Uterus (tissue), 4 donors: ENCODE results near the gene SLITRK3. TPM values are rescaled to one million over a fixed set of nuclear protein-coding genes. Genes with fewer than 3 reads are reported as not detected.

ENCODE experiments used
- DNase-seq, 2 donors: peaks; one replicate each; pipeline ENCODE4 v3.0.0-alpha.2; 2019 to 2020
- H3K27ac ChIP-seq, 2 donors: fragments of 200-600 bp; sonication (generic); 1 replicate in 1 of 2; 2 replicates in 1 of 2; pipeline ENCODE4 v1.5.1; 2016 to 2018
- H3K27me3 ChIP-seq, 2 donors: fragments of 200-600 bp; sonication (generic); one replicate each; pipeline ENCODE4 v1.5.1; 2018 to 2019; ENCODE audit warnings: control low read depth in 1 of 2
- H3K36me3 ChIP-seq, 2 donors: fragments of 200-600 bp; sonication (generic); one replicate each; pipeline ENCODE4 v1.5.1; 2019; ENCODE audit warnings: control low read depth in 1 of 2
- H3K4me1 ChIP-seq, 2 donors: fragments of 200-600 bp; sonication (generic); one replicate each; pipeline ENCODE4 v1.5.1; 2018 to 2019; ENCODE audit warnings: control low read depth in 1 of 2
- H3K4me3 ChIP-seq, 2 donors: fragments of 200-600 bp; sonication (generic); 1 replicate in 1 of 2; 2 replicates in 1 of 2; pipeline ENCODE4 v1.5.1; 2018 to 2019; ENCODE audit warnings: mild to moderate bottlenecking in 1 of 2
- H3K9me3 ChIP-seq, 2 donors: fragments of 200-600 bp; sonication (generic); one replicate each; pipeline ENCODE4 v1.5.1; 2019; ENCODE audit warnings: control low read depth in 1 of 2
- POLR2A ChIP-seq, 2 donors: fragments of 450-650 bp; IDR thresholded peaks; one replicate each; pipeline ENCODE4 v1.6.1; 2016; ENCODE audit warnings: antibody characterized with exemption in 2 of 2, mild to moderate bottlenecking in 1 of 2, moderate library complexity in 1 of 2
- intact Hi-C: fragments of 100-400 bp; cut with DNase I; formaldehyde crosslinking; loops from one replicate; pipeline ENCODE4 v1.15.1; 2023; ENCODE audit warnings: low total_unique reads
- total RNA-seq, 4 donors: library from RNA; depleted of rRNA in 3 of 4; stranded (reverse); fragments of >200 nt in 3 of 4; gene quantifications; one replicate each; pipeline versions ENCODE4 v1.1.0 to v1.2.4, GENCODE V29; 2014 to 2023
- TF ChIP-seq, protein P1 (sequence below), 4 experiments: fragments of 200-600 bp in 2 of 4; fragments of 450-650 bp in 2 of 4; sonication (generic) in 2 of 4; IDR thresholded peaks; one replicate each; pipeline ENCODE4 v1.5.1; 2016 to 2019; ENCODE audit warnings: antibody characterized with exemption in 4 of 4, mild to moderate bottlenecking in 2 of 4, moderate library complexity in 1 of 4
- donor health status: DM: yes; HTN: yes; CAD: no.

Gene SLITRK3
- total RNA-seq, 4 donors from 2014 or later, result under 0.01 to 31.7 (median 17.3) TPM

DNA sequence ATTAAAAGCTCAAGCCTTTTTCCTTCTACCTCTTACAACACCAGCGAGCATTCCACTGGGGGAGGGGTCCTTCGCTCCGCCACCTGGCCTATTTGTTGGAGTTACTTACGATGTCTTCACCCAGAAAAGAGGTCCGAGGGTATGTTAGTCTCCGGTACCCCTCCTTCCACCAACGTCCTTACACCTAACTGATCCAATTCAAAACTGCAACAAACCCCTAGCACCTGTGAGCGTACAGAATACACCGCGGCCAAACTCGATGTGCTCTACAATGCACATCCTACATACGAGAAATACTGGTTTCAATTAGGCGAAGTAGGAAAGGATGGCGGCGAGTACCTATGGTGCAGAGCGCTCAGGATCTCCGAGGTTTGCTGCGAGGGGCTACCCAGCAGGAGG lies 944 bp downstream of the SLITRK3 start:
- Histone ChIP-seq H3K27ac (peak overlapping the region; percentile 47 to 52), H3K4me1 (peaks cover 0 to 7% of the 10 kb centered on the region in 2 donors), H3K4me3 (peak overlapping the region; percentile 31 to 40), H3K9me3 (no peaks in the 10 kb centered on the region), H3K27me3 (peaks cover 0 to 56% of the 10 kb centered on the region in 2 donors), H3K36me3 (no peaks in the 10 kb centered on the region)
- intact Hi-C loops, result no loop called here
- peak in 1 of 2 donors; percentile 22 for DNase-seq
- TF ChIP-seq POLR2A (IDR thresholded peaks at IDR 0.05), result no peak
- TF ChIP-seq, protein P1, sequence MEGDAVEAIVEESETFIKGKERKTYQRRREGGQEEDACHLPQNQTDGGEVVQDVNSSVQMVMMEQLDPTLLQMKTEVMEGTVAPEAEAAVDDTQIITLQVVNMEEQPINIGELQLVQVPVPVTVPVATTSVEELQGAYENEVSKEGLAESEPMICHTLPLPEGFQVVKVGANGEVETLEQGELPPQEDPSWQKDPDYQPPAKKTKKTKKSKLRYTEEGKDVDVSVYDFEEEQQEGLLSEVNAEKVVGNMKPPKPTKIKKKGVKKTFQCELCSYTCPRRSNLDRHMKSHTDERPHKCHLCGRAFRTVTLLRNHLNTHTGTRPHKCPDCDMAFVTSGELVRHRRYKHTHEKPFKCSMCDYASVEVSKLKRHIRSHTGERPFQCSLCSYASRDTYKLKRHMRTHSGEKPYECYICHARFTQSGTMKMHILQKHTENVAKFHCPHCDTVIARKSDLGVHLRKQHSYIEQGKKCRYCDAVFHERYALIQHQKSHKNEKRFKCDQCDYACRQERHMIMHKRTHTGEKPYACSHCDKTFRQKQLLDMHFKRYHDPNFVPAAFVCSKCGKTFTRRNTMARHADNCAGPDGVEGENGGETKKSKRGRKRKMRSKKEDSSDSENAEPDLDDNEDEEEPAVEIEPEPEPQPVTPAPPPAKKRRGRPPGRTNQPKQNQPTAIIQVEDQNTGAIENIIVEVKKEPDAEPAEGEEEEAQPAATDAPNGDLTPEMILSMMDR (IDR thresholded peaks at IDR 0.05), result no peak

DNA sequence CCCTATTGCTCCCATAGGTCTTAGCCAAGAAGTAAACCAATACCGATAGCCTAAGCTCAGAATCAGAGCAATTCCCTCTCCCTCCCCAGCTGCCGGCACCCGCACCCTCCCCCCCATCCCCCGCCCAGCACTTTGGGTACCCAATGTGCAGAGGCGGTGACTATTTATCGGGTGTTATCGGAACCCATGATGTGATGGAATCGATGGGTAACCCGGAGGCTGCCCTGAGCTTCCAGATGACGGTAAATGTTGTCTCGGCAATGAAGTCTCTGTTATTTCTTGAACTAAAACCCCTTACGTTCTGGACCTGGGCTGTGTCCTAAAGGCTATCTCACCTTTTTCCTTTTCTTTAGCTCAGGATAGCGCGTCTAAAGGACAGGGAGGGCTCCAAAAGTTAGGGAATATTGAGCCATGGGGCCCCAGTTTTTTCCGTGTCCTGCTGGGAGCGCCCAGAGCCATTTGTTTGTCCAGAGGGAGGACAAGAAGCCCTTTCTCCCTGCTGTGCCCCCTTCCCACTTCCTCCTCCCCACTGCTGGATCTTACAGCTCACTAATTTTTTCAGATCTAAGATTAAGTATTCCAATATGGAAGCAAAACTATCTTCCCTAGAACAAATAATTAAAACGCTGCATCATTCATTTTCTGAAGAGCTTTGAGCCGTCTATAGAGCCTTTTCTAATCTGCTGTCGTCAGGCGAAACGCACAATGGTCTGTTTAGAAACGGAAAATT lies 1.5 kb downstream of the SLITRK3 start:
- TF ChIP-seq POLR2A (IDR thresholded peaks at IDR 0.05), result no peak
- TF ChIP-seq, protein P1 (IDR thresholded peaks at IDR 0.05), result no peak
- DNase-seq, result no peak
- H3K4me1 ChIP-seq, result peaks cover 0 to 7% of the 10 kb centered on the region in 2 donors
- intact Hi-C loops, result no loop called here
- peak overlapping the region; percentile 39 to 52 for H3K27ac ChIP-seq
- peak overlapping the region; percentile 31 to 40 for H3K4me3 ChIP-seq
- H3K27me3 ChIP-seq, result peaks cover 0 to 50% of the 10 kb centered on the region in 2 donors
- H3K36me3 ChIP-seq, result no peaks in the 10 kb centered on the region
- no peaks in the 10 kb centered on the region for H3K9me3 ChIP-seq

DNA sequence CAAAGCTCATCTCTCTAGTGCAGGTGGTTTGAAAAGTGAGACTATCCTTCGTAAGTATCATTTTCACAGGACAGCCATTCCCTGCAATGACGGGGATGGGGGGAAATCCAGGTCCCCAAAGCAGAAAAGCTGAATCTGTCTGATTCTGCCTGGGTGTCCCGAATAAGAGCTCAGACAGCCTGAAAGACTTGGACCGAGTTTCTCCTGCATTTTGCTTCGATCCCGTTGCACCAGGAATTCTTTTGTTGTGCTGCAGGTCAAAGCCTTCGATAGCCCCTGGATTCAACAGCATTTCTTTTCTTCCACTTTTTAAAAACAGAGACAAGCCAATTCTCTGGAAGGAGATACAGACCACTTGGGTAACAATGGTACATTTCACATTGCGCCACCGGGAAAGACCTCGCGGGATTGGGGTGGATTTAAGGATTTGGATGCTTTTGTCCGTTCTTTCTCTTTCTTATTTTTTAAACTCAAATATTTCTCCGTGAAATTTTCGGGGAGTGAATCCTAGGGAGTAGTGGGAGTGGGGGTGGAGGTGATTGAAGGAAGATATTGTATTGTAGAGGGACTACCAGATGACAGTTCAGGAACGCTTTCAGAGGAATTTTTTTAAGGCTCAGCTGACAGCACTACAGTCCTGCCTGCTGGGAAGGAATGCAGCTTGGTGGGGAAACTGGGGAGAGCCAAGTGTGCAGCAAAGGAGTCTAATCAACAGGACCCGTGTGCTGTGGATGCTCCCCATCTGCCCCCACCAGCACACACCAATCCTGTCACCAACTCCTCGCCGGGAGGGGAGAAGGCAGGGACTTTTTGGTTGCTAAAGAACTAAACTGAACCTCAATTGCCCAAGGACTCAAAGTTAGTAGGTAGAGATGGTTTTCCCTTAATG lies 2.6 kb downstream of the SLITRK3 start:
- Histone ChIP-seq H3K4me1 (peaks cover 0 to 7% of the 10 kb centered on the region in 2 donors), H3K27me3 (peaks cover 0 to 39% of the 10 kb centered on the region in 2 donors)
- no peak for DNase-seq

DNA sequence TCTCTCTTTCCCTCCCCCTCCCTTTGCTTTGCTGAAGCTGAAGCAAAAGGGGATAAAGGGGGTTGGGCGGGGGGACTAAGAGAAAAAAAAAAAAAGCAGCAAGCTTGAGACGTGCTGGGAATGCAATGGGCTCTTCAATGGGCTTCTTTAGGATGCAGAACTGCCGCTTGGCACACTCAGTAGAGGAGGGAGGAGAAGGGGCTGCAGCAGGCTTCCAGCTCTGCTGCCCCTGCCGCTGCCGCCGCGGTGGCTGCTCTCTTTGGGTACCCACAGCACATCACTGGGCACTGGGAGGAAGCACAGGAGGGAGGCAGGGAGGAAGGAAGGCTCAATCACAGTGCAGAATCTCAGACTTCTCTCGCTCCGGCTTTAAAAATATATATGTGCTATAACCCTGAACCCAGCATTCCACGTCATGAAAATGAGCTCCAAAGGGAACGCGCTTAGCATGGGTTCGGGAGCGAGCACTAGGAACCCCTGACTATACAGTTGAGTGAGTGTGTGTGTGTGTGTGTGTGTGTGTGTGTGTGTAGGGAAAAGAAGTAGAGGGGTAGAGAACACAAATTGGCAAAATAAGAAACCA lies 3.5 kb downstream of the SLITRK3 start:
- Histone ChIP-seq H3K27me3 (peaks cover 0 to 30% of the 10 kb centered on the region in 2 donors), H3K36me3 (no peaks in the 10 kb centered on the region), H3K4me3 (peak overlapping the region in 1 of 2 donors; percentile 17), H3K27ac (peak overlapping the region in 1 of 2 donors; percentile 8), H3K4me1 (peaks cover 0 to 7% of the 10 kb centered on the region in 2 donors), H3K9me3 (no peaks in the 10 kb centered on the region)
- no peak for TF ChIP-seq POLR2A (IDR thresholded peaks at IDR 0.05)
- TF ChIP-seq, protein P1 (IDR thresholded peaks at IDR 0.05), result no peak
- peak in 1 of 2 donors; percentile 17 for DNase-seq
- intact Hi-C loops, result no loop called here

More for the DNA sequence above, 2.6 kb downstream of the SLITRK3 start:
- H3K27ac ChIP-seq, result peak overlapping the region; percentile 7 to 52
- peak overlapping the region; percentile 14 to 17 for H3K4me3 ChIP-seq
- H3K9me3 ChIP-seq, result no peaks in the 10 kb centered on the region
- intact Hi-C loops, result no loop called here
- TF ChIP-seq, protein P1 (IDR thresholded peaks at IDR 0.05), result no peak
- no peak for TF ChIP-seq POLR2A (IDR thresholded peaks at IDR 0.05)
- H3K36me3 ChIP-seq, result no peaks in the 10 kb centered on the region
